Globus pallidus (tissue), 1 donor: Measurements from ENCODE around the gene MYBPC2.
"Not testable (repeated sequence)": the region's sequence is repeated elsewhere in the genome, so short reads cannot be mapped to it uniquely, and the experiment has no call there.

Experiments
- DNase-seq: peaks from one replicate; pipeline ENCODE4 v3.0.0-alpha.2; 2015; ENCODE audit warnings: low spot score

MYBPC2 gene

GRCh38 chr19:50459638-50460037, 26.9 kb downstream of the MYBPC2 start:
- DNase-seq, result no peak

GRCh38 chr19:50460161-50460765, 27.6 kb downstream of the MYBPC2 start:
- DNase-seq, result no peak

GRCh38 chr19:50461066-50461875, 28.6 kb downstream of the MYBPC2 start:
- DNase-seq, result peak; percentile 53

GRCh38 chr19:50462970-50463369, 30.3 kb downstream of the MYBPC2 start:
- no peak for DNase-seq

GRCh38 chr19:50464348-50464747, 31.7 kb downstream of the MYBPC2 start:
- DNase-seq, result no peak

GRCh38 chr19:50465000-50465399, 32.3 kb downstream of the MYBPC2 start:
- no peak for DNase-seq

GRCh38 chr19:50465986-50466705, 33.5 kb downstream of the MYBPC2 start:
- no peak for DNase-seq

GRCh38 chr19:50466706-50467039, 34.0 kb downstream of the MYBPC2 start:
- DNase-seq, result no peak

GRCh38 chr19:50467566-50467965, 34.9 kb downstream of the MYBPC2 start:
- DNase-seq, result no peak

- no peak for DNase-seq
Observed at GRCh38 chr19:50468818-50469217, 36.1 kb downstream of the MYBPC2 start.

- not testable (repeated sequence) for DNase-seq
Observed at GRCh38 chr19:50473336-50473735, 40.6 kb downstream of the MYBPC2 start.

GRCh38 chr19:50475101-50475568, 42.4 kb downstream of the MYBPC2 start:
- no peak for DNase-seq

- no peak for DNase-seq
Observed at GRCh38 chr19:50475736-50476223, 43.1 kb downstream of the MYBPC2 start.

- DNase-seq, result peak; percentile 84
Observed at GRCh38 chr19:50476224-50476906, 43.7 kb downstream of the MYBPC2 start, which contains the start of the genes EMC10 and GARIN5A. TSS of gene EMC10 (plus strand) at chr19:50476507. CDS start at chr19:50476545, 38 bp downstream. TSS of gene GARIN5A (minus strand) at chr19:50476848. CDS start at chr19:50476388, 460 bp downstream.

- DNase-seq, result no peak
Observed at GRCh38 chr19:50476907-50477238, 44.2 kb downstream of the MYBPC2 start.

- DNase-seq, result no peak
Observed at GRCh38 chr19:50477751-50478515, 45.2 kb downstream of the MYBPC2 start.

- no peak for DNase-seq
Observed at GRCh38 chr19:50478901-50479715, 46.4 kb downstream of the MYBPC2 start.

- DNase-seq, result no peak
Observed at GRCh38 chr19:50479761-50480251, 47.1 kb downstream of the MYBPC2 start.

GRCh38 chr19:50480281-50481111, 47.8 kb downstream of the MYBPC2 start:
- DNase-seq, result no peak
